Right lung (tissue), 5 donors: ENCODE data around the gene GRAP2. TPM values are rescaled to one million over a fixed set of nuclear protein-coding genes. Genes with fewer than 3 reads are reported as not detected.
"Not testable (repeated sequence)": the region's sequence is repeated elsewhere in the genome, so short reads cannot be mapped to it uniquely, and the experiment has no call there.

Experiments used
- DNase-seq, 2 donors: peaks; one replicate each; pipeline ENCODE4 v3.0.0-alpha.2; 2013
- polyA plus RNA-seq, 5 donors: library from polyadenylated mRNA; unstranded; fragments of 120-200 nt; gene quantifications; one replicate each; pipeline versions ENCODE4 v1.2.1 to v1.2.3, GENCODE V29; 2013; ENCODE audit warnings: inconsistent platforms in 1 of 5, low replicate concordance in 1 of 5; ENCODE audit not compliant: insufficient read length in 5 of 5, insufficient read depth in 1 of 5

The GRAP2 gene
- polyA plus RNA-seq, 5 donors = 1.6 to 2.6 (median 1.9) TPM

- DNase-seq = not testable (repeated sequence)
Measured at GRCh38 chr22:39992894-39993293, 92.0 kb downstream of the GRAP2 start.

DNA sequence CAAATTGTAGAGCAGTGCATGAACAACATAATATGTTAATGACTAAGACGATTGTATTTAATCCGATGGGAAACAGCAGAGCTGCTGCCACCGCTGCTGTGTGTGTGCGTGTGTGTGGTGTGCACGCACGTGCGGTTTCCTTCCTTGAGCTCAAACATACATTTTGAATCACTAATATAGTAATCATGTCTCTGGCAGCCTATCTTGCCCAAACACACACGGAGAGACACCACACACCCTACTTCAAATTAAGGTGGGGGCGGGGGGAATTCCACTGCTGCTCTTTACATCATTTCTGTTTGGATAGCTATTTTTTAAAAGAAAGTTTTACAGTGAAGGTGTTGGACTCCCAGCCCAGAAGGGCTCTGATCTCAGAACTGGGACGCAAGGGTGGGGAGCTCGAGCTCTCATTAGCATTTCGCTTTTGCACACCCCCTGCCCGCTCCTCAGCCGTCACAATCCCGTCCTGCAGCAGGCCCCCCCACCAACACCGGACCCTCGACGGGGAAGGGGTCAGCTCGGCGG, 93.2 kb downstream of the GRAP2 start:
- DNase-seq = no peak

DNA sequence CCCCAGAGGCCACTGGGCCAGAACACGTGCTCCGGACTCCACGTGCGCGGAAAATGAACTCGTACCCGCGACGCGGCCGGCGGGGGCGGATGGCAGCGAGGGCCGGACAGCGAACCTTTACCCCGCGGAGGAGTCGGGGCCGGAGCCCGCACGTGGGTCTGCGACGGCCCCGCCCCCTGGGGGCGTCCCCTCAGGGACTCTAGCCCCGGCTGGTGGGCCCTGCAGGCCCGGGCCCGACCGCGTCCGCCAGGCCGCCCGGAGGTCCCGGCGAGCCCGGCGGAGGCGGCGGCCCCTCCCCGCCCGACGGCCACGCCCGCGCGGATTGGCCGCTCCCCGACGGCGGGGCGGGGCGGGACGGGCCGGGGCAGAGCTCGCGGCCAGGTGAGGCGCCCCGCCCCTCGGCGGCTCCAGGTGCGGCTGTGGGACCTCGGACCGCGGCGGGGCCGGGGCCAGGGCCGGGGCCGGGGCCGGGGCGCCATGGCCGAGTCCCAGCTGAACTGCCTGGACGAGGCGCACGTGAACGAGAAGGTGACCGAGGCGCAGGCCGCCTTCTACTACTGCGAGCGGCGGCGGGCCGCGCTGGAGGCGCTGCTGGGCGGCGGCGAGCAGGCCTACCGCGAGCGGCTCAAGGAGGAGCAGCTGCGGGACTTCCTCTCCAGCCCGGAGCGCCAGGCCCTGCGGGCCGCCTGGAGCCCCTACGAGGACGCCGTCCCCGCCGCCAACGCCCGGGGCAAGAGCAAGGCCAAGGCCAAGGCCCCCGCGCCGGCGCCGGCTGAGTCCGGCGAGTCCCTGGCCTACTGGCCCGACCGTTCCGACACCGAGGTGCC, 93.9 kb downstream of the GRAP2 start, which contains the start of gene FAM83F:
Gene FAM83F (plus strand): TSS at position 389 of the 827 bp plus-strand sequence. CDS start 89 bp downstream, at position 478.
- peak in 1 of 2 donors; percentile 14 for DNase-seq

- DNase-seq = no peak
Measured at GRCh38 chr22:39995393-39996252, 94.7 kb downstream of the GRAP2 start.

GRCh38 chr22:39996732-39997131, 95.8 kb downstream of the GRAP2 start:
- DNase-seq = no peak

DNA sequence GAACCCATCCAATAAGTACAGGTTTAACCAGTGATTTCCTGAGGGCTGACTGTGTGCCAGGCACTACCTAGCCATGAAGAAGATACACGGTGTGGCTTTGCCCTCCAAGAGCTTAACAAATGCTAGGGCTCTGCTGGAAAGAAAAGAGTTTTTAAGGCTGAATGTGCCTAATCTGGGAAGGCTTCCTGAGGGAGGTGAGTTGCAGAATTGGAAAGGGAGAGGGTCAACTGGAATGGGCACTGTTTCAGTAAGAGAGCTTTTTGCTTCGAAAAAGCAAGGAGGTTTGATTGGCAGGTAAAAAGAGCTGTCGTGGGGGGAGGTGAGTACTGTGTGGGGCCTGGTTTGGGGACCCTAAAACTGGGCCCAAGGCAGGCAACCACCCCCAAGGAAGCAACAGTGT, 96.5 kb downstream of the GRAP2 start:
- no peak for DNase-seq

DNA sequence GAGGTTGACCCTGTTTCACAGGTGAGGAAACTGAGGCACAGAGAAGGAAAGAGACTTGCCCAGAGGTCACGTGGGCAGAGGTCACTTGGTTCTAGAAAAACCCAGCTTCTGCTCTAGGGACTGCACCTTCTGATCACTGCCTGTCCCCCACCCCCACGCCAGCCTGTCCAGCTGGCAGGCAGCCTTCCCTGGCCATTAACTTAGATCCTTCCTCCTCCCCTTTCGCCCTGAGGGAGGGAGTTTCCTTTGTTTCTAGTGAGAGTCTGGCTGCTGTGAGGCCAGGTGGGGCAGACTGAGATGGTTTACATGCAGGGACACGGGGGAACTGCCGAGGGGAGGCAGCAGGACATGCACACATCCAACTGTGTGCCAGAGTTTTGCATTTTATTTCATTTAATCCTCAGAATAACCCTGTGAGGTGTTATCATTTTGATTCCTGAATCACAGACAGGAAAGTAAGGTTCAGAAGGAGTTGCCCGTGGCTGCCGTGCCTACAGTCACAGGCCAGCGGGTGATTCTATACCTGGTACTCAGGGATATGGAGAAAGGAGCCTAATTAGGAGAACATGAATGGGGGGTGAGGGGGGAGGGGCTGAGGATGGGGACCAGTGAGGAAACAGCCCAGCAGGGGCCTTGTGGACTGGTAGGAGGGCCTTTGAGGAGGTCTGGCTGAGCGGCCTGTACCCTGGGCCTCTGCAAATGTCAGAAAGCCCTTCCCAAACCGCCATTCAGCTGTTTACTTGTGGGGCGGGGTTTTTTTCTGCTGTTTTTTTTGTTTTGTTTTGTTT, 97.2 kb downstream of the GRAP2 start:
- peak in 1 of 2 donors; percentile 27 for DNase-seq

- no peak for DNase-seq
Measured at GRCh38 chr22:39999144-39999757, 98.4 kb downstream of the GRAP2 start.

- DNase-seq = no peak
Measured at GRCh38 chr22:40000171-40000570, 99.3 kb downstream of the GRAP2 start.

DNA sequence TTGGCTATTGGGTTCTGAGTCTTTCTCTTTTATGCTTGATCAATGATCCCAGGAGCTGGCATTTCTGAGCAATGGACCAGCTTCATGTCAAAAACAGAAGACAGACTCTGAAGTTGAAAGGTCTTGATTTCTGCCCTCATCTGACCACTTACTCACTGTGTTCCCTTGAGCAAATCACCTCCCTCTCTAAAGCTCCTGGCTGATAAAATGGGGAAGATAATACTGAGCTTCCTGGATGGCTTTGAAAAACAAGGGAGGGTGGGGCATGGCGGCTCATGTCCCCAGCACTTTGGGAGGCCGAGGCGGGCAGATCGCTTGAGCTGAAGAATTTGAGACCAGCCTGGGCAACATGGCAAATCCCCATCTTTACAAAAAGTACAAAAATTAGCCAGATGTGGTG, 100.2 kb downstream of the GRAP2 start:
- DNase-seq = no peak

DNA sequence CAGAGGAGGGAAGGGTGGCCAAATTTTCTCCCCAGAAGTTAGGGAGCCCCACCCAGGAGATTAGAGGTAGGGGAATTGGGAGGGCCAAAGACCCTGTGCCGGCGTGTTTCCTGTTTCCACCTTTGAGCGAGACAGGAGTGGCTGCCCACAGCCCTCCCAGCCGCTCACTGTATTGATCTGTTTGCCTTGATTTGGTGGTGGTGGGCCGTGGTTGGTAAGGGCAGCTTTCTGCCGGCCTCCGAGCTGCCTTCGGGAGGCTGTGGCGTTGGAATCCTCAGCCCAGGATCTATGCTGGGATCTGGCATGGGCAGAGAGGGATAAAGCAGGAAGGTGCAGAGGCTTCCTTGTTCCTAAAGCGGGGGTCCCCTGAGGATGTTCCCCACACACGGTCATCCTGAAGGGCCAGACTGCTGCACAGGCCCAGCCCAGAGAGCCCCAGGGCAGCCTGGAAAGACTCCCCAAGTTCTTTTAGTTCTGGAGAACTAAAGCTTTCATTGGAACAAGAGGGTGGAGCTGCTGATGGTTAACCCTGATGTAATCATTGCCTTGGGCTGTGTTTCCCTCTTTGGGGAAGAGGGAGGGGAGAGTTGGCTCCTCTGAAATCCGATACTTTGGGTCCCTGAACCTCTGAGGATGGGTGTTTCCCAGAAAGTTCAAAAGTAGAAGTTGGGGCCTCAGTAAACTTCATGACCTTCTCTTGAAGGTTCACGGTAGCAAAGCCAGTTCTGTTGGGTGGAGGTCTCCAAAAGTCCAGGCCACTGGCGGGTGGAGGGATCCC, 101.1 kb downstream of the GRAP2 start:
- DNase-seq = no peak

- no peak for DNase-seq
Measured at GRCh38 chr22:40002935-40003715, 102.2 kb downstream of the GRAP2 start.

DNA sequence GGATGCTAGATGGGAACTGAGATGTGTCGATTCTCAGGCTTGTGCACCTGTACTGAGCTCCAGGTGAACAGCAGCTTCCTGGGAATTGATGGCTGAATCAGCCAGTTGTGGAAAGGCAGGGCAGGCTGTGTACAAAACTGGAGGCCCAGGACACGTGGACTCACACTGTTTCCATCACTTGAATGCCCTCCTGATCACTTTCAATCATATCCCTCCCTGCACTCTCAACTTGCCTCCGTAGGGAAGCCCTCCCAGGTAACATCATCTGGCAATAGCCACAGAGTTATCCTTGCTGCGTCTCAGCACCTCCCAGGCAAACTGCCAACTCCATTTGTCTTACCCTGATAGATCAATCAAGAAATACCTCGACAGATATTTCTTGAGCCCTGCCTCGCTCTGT, 104.0 kb downstream of the GRAP2 start:
- DNase-seq = no peak

DNA sequence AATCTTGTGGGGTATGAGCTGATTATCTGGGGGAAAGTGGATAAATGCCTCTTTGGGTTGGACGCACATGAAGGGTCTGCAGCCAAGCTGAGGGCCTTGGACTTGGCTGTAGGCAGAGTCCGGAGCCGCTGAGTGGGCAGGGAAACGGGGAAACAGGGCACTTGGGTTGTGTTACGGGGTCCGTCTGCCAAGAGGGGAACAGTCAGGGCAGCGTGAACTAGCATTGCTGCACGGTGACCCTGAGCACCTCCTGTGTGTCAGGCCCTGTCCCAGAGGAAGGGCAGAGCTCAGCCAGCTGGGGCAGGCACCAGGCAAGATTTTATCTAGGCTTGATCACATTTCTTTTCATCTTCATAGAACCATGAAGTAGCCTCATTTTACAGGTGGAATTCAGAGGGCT, 105.8 kb downstream of the GRAP2 start:
- no peak for DNase-seq

GRCh38 chr22:40007853-40008710, 107.2 kb downstream of the GRAP2 start:
- DNase-seq = no peak

- no peak for DNase-seq
Measured at GRCh38 chr22:40008726-40009291, 107.9 kb downstream of the GRAP2 start.

GRCh38 chr22:40009292-40009774, 108.4 kb downstream of the GRAP2 start:
- DNase-seq = no peak
